ENCODE results near the gene NOC2L.

DNA sequence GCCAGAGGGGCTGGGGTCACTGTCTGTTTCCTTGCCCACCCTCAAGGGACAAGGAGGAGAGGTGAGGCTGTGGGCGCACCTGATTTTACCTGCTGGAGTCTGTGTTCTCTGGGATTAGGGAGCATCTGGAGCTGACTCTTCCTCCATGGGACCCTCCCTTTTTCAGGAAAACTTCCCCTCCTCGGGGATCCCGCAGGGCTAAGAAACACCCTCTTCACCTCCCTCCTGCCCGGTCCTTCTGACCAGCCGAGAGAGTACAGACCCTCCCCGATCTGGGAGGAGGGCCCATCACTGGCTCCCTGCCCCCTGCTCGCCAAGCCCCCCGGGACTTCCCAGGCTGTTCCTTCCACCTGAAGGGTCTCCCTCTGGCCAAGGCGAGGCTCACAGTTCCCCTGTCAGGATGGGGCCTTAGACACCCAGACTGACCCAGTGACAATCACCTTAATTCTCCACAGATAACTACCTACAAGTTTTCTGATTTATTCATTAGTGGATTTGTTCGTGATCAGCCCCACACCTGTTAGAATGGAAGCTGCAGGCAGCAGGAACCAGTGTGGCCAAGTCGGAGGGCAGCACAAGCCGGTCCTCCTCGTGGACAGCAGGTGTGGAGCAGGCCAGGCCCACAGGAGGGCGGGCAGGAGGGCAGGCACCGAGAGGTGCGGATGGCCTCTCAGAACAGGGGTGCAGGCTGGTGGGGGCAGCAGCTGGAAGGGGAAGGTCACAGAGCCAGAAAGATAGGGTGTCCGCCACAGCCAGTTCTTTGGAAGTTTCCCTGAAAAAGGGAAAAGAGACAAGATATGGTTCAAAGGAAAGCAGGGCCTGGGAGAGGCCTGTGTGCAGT is 51.2 kb downstream of the NOC2L start:
- TF ChIP-seq, protein P1, sequence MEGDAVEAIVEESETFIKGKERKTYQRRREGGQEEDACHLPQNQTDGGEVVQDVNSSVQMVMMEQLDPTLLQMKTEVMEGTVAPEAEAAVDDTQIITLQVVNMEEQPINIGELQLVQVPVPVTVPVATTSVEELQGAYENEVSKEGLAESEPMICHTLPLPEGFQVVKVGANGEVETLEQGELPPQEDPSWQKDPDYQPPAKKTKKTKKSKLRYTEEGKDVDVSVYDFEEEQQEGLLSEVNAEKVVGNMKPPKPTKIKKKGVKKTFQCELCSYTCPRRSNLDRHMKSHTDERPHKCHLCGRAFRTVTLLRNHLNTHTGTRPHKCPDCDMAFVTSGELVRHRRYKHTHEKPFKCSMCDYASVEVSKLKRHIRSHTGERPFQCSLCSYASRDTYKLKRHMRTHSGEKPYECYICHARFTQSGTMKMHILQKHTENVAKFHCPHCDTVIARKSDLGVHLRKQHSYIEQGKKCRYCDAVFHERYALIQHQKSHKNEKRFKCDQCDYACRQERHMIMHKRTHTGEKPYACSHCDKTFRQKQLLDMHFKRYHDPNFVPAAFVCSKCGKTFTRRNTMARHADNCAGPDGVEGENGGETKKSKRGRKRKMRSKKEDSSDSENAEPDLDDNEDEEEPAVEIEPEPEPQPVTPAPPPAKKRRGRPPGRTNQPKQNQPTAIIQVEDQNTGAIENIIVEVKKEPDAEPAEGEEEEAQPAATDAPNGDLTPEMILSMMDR (IDR thresholded peaks at IDR 0.05) = no peak
- TF ChIP-seq POLR2AphosphoS5 (IDR thresholded peaks at IDR 0.05) = no peak

Measured in breast epithelium (tissue), 3 donors.